IPS-18a (cell line): ENCODE results near the gene ZNF516.

ENCODE experiments used
- H3K27ac ChIP-seq: one replicate; pipeline ENCODE4 v1.5.1; 2013; ENCODE audit warnings: low read length
- H3K27me3 ChIP-seq: one replicate; pipeline ENCODE4 v1.6.1; 2013; ENCODE audit warnings: mild to moderate bottlenecking, low read length; ENCODE audit not compliant: control insufficient read depth, insufficient read depth
- H3K36me3 ChIP-seq: one replicate; pipeline ENCODE4 v1.6.1; 2013; ENCODE audit warnings: low read depth, low read length; ENCODE audit not compliant: control insufficient read depth
- H3K4me1 ChIP-seq: one replicate; pipeline ENCODE4 v1.6.1; 2013; ENCODE audit warnings: low read depth, low read length; ENCODE audit not compliant: control insufficient read depth
- H3K4me3 ChIP-seq: one replicate; pipeline ENCODE4 v1.5.1; 2013; ENCODE audit warnings: low read length
- H3K9ac ChIP-seq: one replicate; pipeline ENCODE4 v1.6.1; 2013; ENCODE audit warnings: mild to moderate bottlenecking, low read length, moderate library complexity
- H3K9me3 ChIP-seq: one replicate; pipeline ENCODE4 v1.6.1; 2013; ENCODE audit warnings: low read depth, low read length; ENCODE audit not compliant: control insufficient read depth

Gene ZNF516

DNA sequence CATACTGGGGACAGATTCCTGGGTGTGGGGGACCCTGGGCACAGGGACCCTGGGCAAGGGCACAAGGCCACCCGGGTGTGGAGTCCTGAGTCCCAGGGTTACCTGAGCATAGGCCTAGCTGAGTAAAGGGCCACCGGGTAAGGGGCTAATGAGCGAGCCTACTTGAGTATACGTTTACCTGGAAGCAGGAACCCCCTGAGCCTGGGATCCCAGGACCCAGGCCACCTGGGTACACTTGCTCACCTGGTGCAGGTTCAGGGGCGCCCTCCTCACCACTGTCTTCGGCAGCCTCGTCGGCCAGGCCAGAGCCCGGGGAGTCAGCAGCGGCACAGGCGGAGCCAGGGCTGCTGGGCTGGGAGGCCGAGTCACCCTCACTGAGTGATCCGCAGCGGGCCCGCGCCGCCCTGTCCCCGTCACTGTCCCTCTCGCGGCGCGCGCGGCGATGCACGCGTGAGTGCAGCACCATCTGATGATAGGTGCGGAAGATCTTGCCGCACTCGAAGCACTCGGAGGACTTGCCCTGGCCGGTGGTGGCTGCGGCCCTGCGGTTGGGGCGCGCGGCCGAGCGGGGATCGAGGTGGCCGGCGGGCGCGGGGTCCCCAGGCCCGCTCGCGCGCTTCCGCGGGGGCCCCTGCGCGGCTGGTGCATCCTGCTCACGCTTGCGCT, 53.9 kb downstream of the ZNF516 start:
- no peak overlapping the region for H3K27ac ChIP-seq
- no peak overlapping the region for H3K9ac ChIP-seq
- H3K9me3 ChIP-seq: no peaks in the 10 kb centered on the region
- no peak overlapping the region for H3K4me3 ChIP-seq
- no peaks in the 10 kb centered on the region for H3K27me3 ChIP-seq
- no peaks in the 10 kb centered on the region for H3K4me1 ChIP-seq
- H3K36me3 ChIP-seq: no peaks in the 10 kb centered on the region

DNA sequence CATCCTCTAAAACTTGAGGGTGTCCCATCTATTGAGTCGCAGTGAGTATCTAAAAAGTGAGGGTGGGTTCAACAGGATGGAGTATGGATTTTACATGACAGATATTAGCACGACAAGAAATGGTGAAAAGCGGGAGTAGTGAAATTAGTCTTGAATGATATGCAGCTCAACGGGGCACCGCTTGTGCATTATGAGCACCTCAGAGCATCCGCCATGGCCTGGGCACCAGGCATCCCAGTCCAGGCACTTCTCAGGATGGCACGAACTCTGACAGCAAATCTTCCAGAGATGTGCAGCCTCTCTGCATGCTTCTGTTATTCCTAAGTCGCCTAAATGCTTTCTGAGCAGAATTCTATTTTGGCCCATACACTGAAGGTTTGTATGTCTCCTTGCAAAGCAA, 57.1 kb downstream of the ZNF516 start:
- Histone ChIP-seq H3K4me1 (no peaks in the 10 kb centered on the region), H3K27ac (no peak overlapping the region), H3K9ac (no peak overlapping the region), H3K4me3 (no peak overlapping the region), H3K9me3 (no peaks in the 10 kb centered on the region), H3K27me3 (no peaks in the 10 kb centered on the region), H3K36me3 (no peaks in the 10 kb centered on the region)

DNA sequence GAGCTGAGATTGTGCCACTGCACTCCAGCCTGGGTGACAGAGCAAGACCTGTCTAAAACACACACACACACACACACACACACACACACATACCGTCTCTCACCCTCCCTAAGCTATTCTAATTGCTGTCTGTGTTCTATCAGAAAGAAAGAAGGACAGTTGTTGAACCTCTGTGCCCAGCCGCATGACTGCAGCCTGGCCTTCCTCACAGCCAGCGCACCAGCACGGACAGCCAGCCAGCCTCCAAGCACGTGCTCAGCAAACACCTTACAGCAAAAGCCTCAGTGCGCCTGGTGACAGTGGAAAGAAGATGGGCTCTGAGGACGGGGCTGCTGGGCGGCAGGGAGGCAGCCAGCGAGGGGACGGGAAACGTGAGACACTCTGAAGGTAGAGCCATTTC, 58.0 kb downstream of the ZNF516 start:
- H3K9me3 ChIP-seq: no peaks in the 10 kb centered on the region
- H3K27ac ChIP-seq: no peak overlapping the region
- H3K27me3 ChIP-seq: no peaks in the 10 kb centered on the region
- H3K4me3 ChIP-seq: no peak overlapping the region
- no peak overlapping the region for H3K9ac ChIP-seq
- H3K36me3 ChIP-seq: no peaks in the 10 kb centered on the region
- no peaks in the 10 kb centered on the region for H3K4me1 ChIP-seq

DNA sequence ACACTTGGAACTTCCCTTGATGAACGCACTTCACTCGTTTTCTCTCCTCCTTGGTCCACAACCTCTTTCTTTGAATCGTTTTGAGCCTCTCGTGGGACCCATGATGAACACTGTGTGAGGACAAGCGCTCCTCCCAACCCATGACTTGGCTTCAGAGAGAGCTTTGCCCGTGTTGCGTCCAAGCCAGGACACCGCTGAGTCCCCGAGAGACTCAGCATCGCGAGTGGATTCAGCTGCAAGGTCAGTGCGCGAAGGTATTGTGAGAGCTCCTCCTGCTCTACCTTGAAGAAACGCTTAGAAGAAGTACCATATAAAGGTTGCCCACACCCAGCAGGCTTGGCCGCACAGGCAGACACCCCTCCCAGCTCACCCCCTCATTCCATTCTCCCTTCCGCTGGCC, 58.7 kb downstream of the ZNF516 start:
- H3K36me3 ChIP-seq: no peaks in the 10 kb centered on the region
- H3K9ac ChIP-seq: no peak overlapping the region
- H3K4me3 ChIP-seq: no peak overlapping the region
- no peaks in the 10 kb centered on the region for H3K27me3 ChIP-seq
- H3K27ac ChIP-seq: no peak overlapping the region
- no peaks in the 10 kb centered on the region for H3K9me3 ChIP-seq
- H3K4me1 ChIP-seq: no peaks in the 10 kb centered on the region

DNA sequence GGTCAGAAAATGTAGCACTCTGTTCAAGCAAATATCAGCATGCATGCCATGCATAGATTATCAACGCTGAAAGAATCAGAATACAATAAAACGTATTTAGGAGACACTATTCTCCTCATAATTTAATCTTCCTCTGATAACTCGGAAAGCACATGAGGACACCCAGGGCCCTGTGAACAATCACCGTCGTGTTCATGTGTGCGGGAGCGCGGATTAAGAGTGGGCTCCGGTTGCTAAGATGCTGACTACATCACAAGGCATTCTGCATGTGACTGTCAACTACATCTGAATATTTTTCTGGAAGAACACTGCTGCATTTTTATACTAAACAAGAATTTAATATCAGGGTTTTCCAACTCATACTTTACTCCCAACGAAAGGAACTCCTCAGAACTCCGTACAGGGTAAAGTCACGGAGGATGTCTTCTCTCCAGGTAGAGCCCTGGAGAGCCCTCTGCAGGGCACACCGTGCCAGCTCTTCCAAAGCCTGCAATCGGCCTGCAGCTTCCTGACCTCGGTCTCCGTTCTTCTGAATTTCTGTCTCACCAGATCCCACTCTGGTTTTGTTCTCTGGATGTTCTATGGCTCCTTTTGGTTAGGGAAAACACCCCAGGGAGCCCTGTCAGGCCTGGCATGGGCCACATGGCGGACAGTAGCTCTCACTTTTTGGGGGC, 59.6 kb downstream of the ZNF516 start:
- H3K36me3 ChIP-seq: no peaks in the 10 kb centered on the region
- H3K27me3 ChIP-seq: no peaks in the 10 kb centered on the region
- no peak overlapping the region for H3K9ac ChIP-seq
- H3K4me3 ChIP-seq: no peak overlapping the region
- H3K4me1 ChIP-seq: no peaks in the 10 kb centered on the region
- no peaks in the 10 kb centered on the region for H3K9me3 ChIP-seq
- no peak overlapping the region for H3K27ac ChIP-seq

DNA sequence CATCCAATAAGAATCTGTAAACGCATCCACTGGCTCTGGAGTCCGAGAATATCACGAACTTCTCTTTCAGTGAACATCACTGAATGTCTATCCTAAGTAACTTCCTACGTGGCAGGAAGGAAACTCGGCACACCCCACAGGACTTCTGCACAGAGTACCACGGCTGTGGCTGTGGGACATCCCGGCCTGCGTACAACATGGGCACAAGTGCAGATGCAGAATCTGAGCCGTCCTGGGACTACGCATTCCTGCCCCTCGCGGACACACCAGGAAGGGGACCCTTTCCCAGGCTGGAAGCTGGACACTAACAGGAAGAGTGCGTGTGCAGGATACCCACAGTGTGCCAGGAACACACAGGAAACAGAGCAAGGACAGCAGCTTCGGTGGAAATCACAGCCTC, 60.6 kb downstream of the ZNF516 start:
- H3K9ac ChIP-seq: no peak overlapping the region
- H3K27ac ChIP-seq: no peak overlapping the region
- H3K4me3 ChIP-seq: no peak overlapping the region
- no peaks in the 10 kb centered on the region for H3K36me3 ChIP-seq
- H3K27me3 ChIP-seq: no peaks in the 10 kb centered on the region
- H3K4me1 ChIP-seq: no peaks in the 10 kb centered on the region
- no peaks in the 10 kb centered on the region for H3K9me3 ChIP-seq

DNA sequence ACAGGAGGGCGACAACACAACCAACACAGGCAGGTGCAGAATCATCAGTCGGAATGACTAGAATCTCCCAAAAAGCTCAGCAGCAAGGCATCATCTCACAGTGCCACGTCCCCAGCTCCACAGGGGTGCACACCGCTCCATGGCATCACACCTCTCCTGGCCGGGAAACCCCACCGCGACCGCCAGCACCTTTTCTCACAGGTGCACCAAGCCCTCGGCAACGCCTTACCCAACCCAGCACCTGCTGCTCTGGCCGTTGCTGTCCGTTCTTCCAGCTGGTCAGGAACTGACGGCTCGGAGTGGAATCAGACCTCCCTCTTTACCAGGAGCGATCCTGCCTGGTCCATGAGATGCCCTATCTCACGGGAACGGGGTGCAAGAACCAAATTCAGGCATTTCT, 61.3 kb downstream of the ZNF516 start:
- Histone ChIP-seq H3K4me3 (no peak overlapping the region), H3K36me3 (no peaks in the 10 kb centered on the region)

DNA sequence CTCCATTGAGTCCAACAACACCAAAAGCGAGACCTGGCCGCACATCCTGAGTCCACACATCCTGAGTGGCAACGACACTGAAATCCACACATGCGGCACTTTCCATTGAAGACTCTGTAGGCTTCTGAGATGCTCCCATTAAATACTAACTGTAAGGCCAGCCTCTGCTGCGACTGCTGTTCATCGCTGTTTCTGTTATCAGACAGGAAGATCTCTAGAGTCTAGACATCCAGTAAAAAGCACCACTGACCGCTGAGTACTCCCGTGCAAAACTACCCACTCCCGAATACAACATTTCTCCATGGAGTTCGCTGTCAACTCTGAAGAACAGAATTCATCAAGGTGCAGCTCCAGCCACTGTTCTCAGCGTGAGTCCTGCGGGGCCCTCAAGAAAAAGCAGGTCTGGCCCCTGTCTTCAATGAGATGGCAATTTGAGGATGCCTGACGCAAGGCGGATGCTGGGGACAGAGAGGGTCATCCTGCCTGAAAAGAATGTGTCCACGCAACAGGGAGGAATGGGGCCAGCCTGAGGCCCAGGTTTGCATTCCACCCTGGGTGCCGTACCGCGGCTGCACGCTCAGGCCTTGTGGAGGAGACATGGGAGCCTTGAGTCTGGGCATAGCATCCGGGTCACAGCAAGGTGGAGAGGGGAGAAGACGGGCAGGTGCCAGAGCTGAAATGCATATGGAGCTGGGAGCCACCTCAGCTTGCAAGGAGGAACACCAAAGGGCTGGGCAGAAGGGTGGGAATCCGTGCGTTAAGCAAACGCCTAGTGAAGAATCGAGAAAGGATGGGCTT, 61.9 kb downstream of the ZNF516 start:
- Histone ChIP-seq H3K27me3 (no peaks in the 10 kb centered on the region), H3K36me3 (no peaks in the 10 kb centered on the region), H3K9me3 (no peaks in the 10 kb centered on the region), H3K27ac (no peak overlapping the region), H3K4me1 (no peaks in the 10 kb centered on the region), H3K9ac (no peak overlapping the region), H3K4me3 (no peak overlapping the region)

More for the DNA sequence above, 61.3 kb downstream of the ZNF516 start:
- no peaks in the 10 kb centered on the region for H3K27me3 ChIP-seq
- H3K4me1 ChIP-seq: no peaks in the 10 kb centered on the region
- no peak overlapping the region for H3K27ac ChIP-seq
- no peaks in the 10 kb centered on the region for H3K9me3 ChIP-seq
- no peak overlapping the region for H3K9ac ChIP-seq

DNA sequence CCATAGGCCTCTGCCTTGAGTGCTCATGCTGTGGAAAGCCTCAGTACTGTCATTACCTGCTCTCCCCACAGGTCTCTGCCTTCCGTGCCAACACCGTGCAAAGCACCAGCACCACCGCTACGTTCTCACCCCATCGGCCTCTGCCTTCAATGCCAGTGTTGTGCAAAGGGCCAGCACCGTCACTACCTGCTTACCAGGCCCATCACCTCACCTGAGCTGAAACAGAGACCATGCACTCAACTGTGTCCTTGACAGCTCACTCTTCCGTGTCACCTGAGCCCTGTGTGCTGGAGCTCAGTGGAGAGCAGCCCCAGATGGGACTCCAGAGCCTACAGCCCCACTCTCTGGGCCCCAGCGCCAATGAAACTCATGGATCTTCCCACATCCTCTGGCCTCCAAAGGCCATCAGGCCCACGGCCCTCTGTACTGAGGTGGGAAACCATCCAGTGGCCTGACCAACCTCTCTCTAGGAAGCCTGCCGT, 62.7 kb downstream of the ZNF516 start:
- Histone ChIP-seq H3K36me3 (no peaks in the 10 kb centered on the region), H3K27me3 (no peaks in the 10 kb centered on the region)

DNA sequence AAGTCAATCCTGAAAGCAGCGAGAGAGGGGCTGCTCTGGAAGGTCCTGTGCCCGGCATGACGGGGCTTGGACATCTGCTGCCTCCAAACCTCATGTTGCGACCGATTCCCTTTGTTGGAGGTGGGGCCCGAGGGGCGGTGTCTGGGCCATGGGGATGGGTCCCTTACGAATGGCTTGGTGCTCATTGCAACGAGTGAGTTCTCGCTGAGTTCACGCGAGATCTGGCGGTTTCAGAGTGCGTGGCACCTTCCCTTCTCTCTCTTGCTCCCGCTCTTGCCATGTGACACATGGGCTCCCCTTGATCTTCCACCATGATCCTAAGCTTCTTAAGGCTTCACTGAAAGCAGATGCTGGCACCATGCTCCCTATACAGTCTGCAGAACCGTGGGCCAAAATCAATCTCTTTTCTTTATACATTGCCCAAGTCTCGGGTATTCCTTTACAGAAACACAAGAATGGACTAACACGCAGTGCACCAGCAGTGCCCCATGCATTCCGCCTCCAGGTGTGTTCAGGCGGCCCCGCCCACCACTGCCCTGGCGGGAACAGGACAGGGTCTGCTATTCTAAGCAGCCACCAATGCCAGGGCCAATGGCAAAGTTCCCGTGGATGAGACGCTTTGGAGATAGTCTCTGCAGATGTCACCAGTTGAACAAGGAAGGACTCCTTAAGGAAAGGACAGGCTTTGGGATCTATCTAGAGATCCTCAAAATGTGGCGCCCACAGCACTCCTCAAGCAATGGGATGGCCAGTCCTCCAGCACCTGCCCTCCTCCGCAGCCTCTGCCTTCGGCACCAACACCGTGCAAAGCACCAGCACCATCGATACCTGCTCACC, 63.4 kb downstream of the ZNF516 start:
- H3K27ac ChIP-seq: no peak overlapping the region
- H3K4me1 ChIP-seq: no peaks in the 10 kb centered on the region
- H3K36me3 ChIP-seq: no peaks in the 10 kb centered on the region
- no peaks in the 10 kb centered on the region for H3K27me3 ChIP-seq
- H3K4me3 ChIP-seq: no peak overlapping the region
- no peaks in the 10 kb centered on the region for H3K9me3 ChIP-seq
- H3K9ac ChIP-seq: no peak overlapping the region

More for the DNA sequence above, 62.7 kb downstream of the ZNF516 start:
- Histone ChIP-seq H3K4me1 (no peaks in the 10 kb centered on the region), H3K9ac (no peak overlapping the region), H3K27ac (no peak overlapping the region), H3K4me3 (no peak overlapping the region), H3K9me3 (no peaks in the 10 kb centered on the region)

DNA sequence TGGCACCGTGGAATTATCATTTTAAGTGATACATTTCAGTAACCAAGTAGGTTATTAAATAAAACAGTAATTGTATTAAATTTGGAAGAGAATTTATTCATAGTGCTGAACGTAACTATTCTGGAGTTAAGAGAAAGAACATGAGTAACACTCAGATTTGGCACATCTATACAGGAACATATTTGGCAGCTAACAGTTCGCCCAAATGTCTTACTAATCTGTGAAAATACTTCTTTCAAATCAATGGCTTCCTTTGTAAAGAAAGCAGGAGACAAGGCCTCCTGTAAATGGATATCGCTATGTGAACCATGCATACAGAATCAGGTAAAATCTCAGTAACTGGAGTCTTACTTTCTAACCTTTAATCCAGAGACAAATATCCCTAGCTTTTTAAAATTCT, 64.4 kb downstream of the ZNF516 start:
- Histone ChIP-seq H3K27me3 (no peaks in the 10 kb centered on the region), H3K9ac (no peak overlapping the region), H3K4me1 (peaks cover 8% of the 10 kb centered on the region), H3K4me3 (no peak overlapping the region), H3K9me3 (no peaks in the 10 kb centered on the region), H3K36me3 (no peaks in the 10 kb centered on the region), H3K27ac (no peak overlapping the region)
